Esophagus squamous epithelium (tissue), 5 donors: ENCODE results near the gene SMC1A. TPM values are rescaled to one million over a fixed set of nuclear protein-coding genes. Genes with fewer than 3 reads are reported as not detected.

Experiments
- DNase-seq: peaks from one replicate; lab custom pipeline; 2025; lab: John Stamatoyannopoulos, UW
- H3K27ac ChIP-seq, 4 donors: fragments of 200-600 bp; sonication (generic); one replicate each; pipeline ENCODE4 v1.5.1; 2016 to 2019; ENCODE audit warnings: mild to moderate bottlenecking in 1 of 4
- H3K27me3 ChIP-seq, 4 donors: fragments of 200-600 bp; sonication (generic); 1 replicate in 3 of 4; 2 replicates in 1 of 4; pipeline versions ENCODE4 v1.5.1 to v1.6.0; 2017 to 2021; ENCODE audit warnings: antibody characterized with exemption in 1 of 4
- H3K36me3 ChIP-seq, 3 donors: fragments of 200-600 bp; sonication (generic); one replicate each; pipeline ENCODE4 v1.5.1; 2016 to 2019
- H3K4me1 ChIP-seq, 3 donors: fragments of 200-600 bp; sonication (generic); one replicate each; pipeline ENCODE4 v1.5.1; 2017 to 2019
- H3K4me3 ChIP-seq, 4 donors: fragments of 200-600 bp; sonication (generic); 1 replicate in 3 of 4; 2 replicates in 1 of 4; pipeline ENCODE4 v1.5.1; 2016 to 2019; ENCODE audit warnings: mild to moderate bottlenecking in 2 of 4, moderate library complexity in 1 of 4
- H3K9me3 ChIP-seq, 3 donors: fragments of 200-600 bp; sonication (generic); one replicate each; pipeline ENCODE4 v1.5.1; 2016 to 2019
- POLR2A ChIP-seq, 4 donors: fragments of 450-650 bp; IDR thresholded peaks; one replicate each; pipeline ENCODE4 v1.6.1; 2017; ENCODE audit warnings: antibody characterized with exemption in 4 of 4, mild to moderate bottlenecking in 4 of 4, moderate library complexity in 3 of 4
- WGBS, 2 donors: methylation state at CpG; one replicate each; pipeline ENCODE4 v1.1.5; 2018; 5-methylcytosine and 5-hydroxymethylcytosine counted together
- intact Hi-C: fragments of 100-400 bp; cut with DNase I; formaldehyde crosslinking; loops from one replicate; pipeline ENCODE4 v1.15.0; 2022
- total RNA-seq, 4 donors: library from RNA; depleted of rRNA; stranded (reverse); fragments of >200 nt; gene quantifications; one replicate each; pipeline ENCODE4 v1.1.0, GENCODE V29; 2016
- TF ChIP-seq, protein P1 (sequence below), 6 experiments: fragments of 450-650 bp in 4 of 6; fragments of 200-600 bp in 2 of 6; sonication (generic) in 2 of 6; IDR thresholded peaks; one replicate each; pipeline ENCODE4 v1.5.1; 2016 to 2019; ENCODE audit warnings: antibody characterized with exemption in 6 of 6, mild to moderate bottlenecking in 4 of 6, moderate library complexity in 4 of 6
- donor health status: DM: yes; HTN: yes; CAD: no.

SMC1A gene
- total RNA-seq, 4 donors from 2014 or later, result 24.4 to 35.4 (median 33.1) TPM

DNA sequence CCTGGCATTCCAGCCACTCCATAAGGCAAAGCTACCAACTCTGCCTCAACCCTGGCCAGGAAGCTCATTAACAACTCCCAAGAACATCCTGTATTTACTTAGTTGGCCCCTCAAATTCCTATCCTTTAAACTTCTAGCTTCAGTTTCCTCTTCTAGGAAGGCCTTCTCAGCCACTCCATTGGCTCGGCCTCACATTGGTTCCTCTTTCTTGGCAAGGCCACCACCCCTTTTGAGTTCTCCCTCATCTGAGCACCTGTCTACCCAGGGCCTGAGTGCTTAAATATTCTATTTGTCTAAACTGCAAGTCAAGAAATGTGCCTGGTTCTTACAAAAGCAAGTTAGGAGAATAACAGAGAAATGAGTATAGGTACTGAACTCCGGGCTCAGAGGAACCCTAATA lies 10.0 kb downstream of the SMC1A start:
- H3K4me1 ChIP-seq, result no peaks in the 10 kb centered on the region
- no peaks in the 10 kb centered on the region for H3K27me3 ChIP-seq
- WGBS, 2 donors, result 85 to 92% methylated on average over 2 of the region's 2 CpGs
- intact Hi-C loops, result no loop called here
- H3K27ac ChIP-seq, result no peak overlapping the region
- TF ChIP-seq, protein P1, sequence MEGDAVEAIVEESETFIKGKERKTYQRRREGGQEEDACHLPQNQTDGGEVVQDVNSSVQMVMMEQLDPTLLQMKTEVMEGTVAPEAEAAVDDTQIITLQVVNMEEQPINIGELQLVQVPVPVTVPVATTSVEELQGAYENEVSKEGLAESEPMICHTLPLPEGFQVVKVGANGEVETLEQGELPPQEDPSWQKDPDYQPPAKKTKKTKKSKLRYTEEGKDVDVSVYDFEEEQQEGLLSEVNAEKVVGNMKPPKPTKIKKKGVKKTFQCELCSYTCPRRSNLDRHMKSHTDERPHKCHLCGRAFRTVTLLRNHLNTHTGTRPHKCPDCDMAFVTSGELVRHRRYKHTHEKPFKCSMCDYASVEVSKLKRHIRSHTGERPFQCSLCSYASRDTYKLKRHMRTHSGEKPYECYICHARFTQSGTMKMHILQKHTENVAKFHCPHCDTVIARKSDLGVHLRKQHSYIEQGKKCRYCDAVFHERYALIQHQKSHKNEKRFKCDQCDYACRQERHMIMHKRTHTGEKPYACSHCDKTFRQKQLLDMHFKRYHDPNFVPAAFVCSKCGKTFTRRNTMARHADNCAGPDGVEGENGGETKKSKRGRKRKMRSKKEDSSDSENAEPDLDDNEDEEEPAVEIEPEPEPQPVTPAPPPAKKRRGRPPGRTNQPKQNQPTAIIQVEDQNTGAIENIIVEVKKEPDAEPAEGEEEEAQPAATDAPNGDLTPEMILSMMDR (IDR thresholded peaks at IDR 0.05), result no peak
- no peak for TF ChIP-seq POLR2A (IDR thresholded peaks at IDR 0.05)
- no peaks in the 10 kb centered on the region for H3K9me3 ChIP-seq
- no peak overlapping the region for H3K4me3 ChIP-seq
- peaks cover 8 to 75% (median 35%) of the 10 kb centered on the region in 3 donors for H3K36me3 ChIP-seq
- no peak for DNase-seq

DNA sequence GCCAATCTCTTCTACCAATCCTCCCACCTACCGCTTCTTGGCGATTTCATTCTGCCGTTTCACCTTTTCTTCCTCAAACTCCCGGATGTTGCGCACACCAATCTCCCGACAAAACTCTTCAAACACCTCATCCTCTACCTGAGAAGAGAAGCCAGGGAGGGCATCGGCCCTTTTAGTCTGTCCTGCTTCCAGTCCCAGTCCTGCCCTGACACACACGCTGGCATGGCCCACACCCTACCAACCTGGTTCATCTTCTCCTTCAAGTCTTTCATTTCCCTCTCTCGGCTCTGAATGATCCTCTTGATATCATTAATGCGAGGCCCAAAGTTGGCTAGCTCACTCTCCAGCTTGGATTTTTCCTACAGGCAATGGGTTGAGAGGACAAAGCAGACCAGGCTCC lies 18.9 kb downstream of the SMC1A start:
- intact Hi-C loops, result no loop called here
- H3K36me3 ChIP-seq, result peaks cover 30 to 90% (median 31%) of the 10 kb centered on the region in 3 donors
- no peaks in the 10 kb centered on the region for H3K27me3 ChIP-seq
- no peak for DNase-seq
- 86 to 93% methylated on average over 9 to 10 of the region's 10 CpGs for WGBS, 2 donors
- H3K4me1 ChIP-seq, result no peaks in the 10 kb centered on the region
- TF ChIP-seq, protein P1 (IDR thresholded peaks at IDR 0.05), result no peak
- TF ChIP-seq POLR2A (IDR thresholded peaks at IDR 0.05), result no peak
- no peak overlapping the region for H3K27ac ChIP-seq
- no peaks in the 10 kb centered on the region for H3K9me3 ChIP-seq
- no peak overlapping the region for H3K4me3 ChIP-seq

DNA sequence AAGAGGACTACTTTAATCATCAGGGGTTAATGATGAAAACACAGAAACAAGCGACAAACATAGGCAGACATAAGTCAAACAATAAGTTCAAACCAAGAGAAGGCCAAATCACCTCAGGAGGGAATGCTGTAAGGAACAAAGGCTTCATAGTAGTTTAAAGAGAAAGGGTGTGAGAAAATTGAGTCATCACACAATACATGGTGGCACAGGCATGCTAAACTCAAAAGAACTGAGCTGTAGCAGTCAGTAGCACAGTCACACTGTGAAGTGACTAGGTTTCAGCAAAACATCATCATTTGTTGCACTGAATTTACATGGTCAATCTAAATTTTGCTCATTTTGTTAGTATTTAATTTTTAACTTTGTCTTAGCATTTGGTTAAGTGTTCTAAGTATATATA lies 24.2 kb downstream of the SMC1A start:
- TF ChIP-seq, protein P1 (IDR thresholded peaks at IDR 0.05), result no peak
- no peak for TF ChIP-seq POLR2A (IDR thresholded peaks at IDR 0.05)
- Histone ChIP-seq H3K36me3 (peaks cover 10 to 71% (median 18%) of the 10 kb centered on the region in 3 donors), H3K9me3 (no peaks in the 10 kb centered on the region), H3K4me3 (no peak overlapping the region), H3K4me1 (no peaks in the 10 kb centered on the region), H3K27me3 (no peaks in the 10 kb centered on the region), H3K27ac (no peak overlapping the region)
- intact Hi-C loops, result no loop called here
- no peak for DNase-seq
- WGBS, 2 donors, result 75 to 85% methylated on average over 1 of the region's 1 CpG

DNA sequence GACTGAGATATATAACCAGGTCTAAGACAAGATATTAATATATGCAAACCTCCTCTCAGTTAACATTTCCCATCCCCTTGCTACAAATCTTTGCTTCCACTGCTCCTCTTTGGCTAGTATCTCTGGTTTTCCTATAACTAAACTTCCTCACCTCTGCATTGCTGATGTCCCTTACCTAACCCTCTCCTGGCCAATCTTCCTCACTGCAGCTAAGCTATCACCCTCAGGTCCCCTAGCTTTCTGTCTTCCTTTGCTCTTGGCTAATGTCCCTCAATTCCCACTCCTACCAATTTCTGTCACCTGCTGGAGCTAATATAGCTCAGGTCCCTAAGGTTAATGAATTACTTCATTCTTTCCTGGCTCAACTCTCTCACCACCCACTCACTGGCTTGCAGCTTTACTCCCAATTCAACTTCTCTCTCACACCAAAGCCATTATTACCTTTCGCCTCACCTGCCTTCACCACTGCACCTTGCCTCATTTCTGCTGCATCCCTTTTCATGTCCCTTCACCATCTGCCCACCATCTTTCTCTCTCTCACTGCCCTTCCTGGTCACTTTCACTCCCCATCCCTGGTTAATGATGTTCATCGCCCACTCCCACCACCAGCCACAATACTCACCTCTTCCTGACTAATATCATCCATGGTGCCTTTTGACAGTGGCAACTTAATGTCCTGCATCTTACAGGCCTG lies 26.7 kb downstream of the SMC1A start:
- TF ChIP-seq, protein P1 (IDR thresholded peaks at IDR 0.05), result no peak
- no peak for TF ChIP-seq POLR2A (IDR thresholded peaks at IDR 0.05)
- H3K9me3 ChIP-seq, result no peaks in the 10 kb centered on the region
- intact Hi-C loops, result no loop called here
- no peak for DNase-seq
- H3K27me3 ChIP-seq, result no peaks in the 10 kb centered on the region
- peaks cover 4 to 72% (median 18%) of the 10 kb centered on the region in 3 donors for H3K36me3 ChIP-seq
- 95 to 100% methylated on average over 2 of the region's 2 CpGs for WGBS, 2 donors
- H3K4me3 ChIP-seq, result no peak overlapping the region
- H3K4me1 ChIP-seq, result no peaks in the 10 kb centered on the region
- H3K27ac ChIP-seq, result no peak overlapping the region

DNA sequence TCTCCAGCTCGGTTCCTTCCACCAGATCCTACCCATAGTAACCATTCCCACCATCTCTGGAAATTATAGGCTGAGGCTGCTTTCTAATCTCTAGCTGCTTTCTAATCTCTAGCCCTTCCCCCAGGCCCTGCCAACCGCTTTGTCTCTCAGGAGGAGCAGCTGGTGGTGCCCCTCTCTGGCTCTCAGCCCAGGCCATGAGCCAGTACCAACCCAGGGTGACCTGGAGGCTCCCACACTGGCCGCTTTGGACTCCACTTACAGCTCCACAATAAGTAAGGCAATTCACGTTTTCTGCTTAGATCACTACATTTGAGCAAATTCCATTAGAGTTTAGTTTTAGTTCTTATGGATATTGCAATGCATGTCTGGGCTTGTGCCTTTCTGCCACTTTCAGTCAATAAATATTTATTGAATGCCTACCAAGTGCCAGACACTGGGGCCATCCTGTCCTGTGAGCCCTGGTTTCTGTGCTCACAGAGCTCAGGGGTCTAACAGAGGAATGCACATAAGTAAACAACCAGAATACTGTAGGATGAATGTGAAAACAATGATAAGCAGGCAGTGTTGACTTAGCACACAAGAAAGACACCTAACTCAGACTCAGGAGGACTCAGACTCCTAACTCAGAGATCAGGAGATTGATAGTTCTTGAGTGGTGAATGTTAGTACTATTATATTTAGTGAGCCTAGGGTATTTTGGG lies 38.9 kb downstream of the SMC1A start:
- H3K27me3 ChIP-seq, result no peaks in the 10 kb centered on the region
- peaks cover 14 to 66% (median 22%) of the 10 kb centered on the region in 3 donors for H3K36me3 ChIP-seq
- no peak for TF ChIP-seq POLR2A (IDR thresholded peaks at IDR 0.05)
- TF ChIP-seq, protein P1 (IDR thresholded peaks at IDR 0.05), result no peak
- no peak for DNase-seq
- H3K4me3 ChIP-seq, result no peak overlapping the region
- no peaks in the 10 kb centered on the region for H3K4me1 ChIP-seq
- intact Hi-C loops, result no loop called here
- WGBS, 2 donors, result 92% methylated on average over 3 to 4 of the region's 4 CpGs
- H3K27ac ChIP-seq, result no peak overlapping the region
- H3K9me3 ChIP-seq, result no peaks in the 10 kb centered on the region
